VCaP (cell line): ENCODE measurements around the gene HK3.
A peak's percentile ranks its signal among the peaks of the same experiment; 100 is the strongest.

Source experiments
- H3K27ac ChIP-seq: fragments of 450-650 bp; 2 replicates; pipeline ENCODE4 v1.5.1; 2017
- CTCF ChIP-seq: fragments of 450-650 bp; conservative IDR thresholded peaks from 2 replicates; pipeline ENCODE4 v1.5.1; 2017; ENCODE audit warnings: mild to moderate bottlenecking, moderate library complexity

HK3 gene

DNA sequence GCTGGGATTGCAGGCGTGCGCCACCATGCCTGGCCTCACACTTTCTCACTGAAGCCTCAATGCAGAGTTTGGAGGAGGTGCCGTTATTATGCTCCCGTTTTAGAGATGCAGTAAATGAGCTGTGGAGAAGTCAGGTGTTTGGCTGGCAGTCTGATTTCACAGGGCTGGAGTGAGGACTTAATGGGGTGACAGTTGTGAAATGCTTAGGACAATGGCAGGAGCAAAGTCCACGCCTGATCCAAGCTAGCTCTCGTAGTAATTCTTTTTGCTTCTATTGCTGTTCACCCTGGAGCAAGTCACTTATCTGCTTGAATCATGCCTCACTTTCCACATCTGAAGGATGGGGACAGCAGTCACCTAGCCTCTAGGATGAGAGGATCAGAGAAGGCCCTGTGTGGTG, 67.0 kb downstream of the HK3 start:
- peak overlapping the region; percentile 76; the same call in 1 of the 2 replicates for H3K27ac ChIP-seq
- no peak for TF ChIP-seq CTCF

GRCh38 chr5:176831425-176831824, 67.7 kb downstream of the HK3 start:
- TF ChIP-seq CTCF: no peak
- peak overlapping the region; percentile 76 for H3K27ac ChIP-seq

DNA sequence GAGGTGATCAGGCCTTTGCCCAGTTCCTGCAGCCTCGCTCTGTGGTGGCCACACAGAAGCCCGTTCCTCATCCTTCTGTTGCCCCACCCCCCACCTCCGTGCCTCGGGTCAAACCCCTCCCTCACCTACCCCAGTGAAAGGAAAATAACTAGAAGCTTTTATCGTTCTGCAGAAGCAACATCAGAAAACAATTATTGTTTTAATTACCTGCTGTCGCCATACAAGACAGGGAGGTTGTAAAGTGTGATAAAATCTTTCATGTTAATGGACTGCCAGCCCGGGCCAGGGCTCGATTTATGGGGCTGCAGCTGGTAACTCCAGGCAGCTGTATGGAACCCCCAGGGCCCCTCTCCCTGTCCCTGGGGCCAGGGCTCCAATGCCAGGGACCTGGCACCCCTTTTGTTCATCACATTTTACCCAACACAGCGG, 68.1 kb downstream of the HK3 start:
- TF ChIP-seq CTCF: no peak
- peak overlapping the region; percentile 76 for H3K27ac ChIP-seq
